GM10847 (cell line): ENCODE data around the gene VPS41.

Experiments used
- POLR2A ChIP-seq: IDR thresholded peaks from 2 replicates; pipeline ENCODE4 v1.6.1; 2011; ENCODE audit not compliant: insufficient read length; ENCODE audit errors: extremely low read depth

Gene VPS41

GRCh38 chr7:38746438-38746837, 162.6 kb downstream of the VPS41 start:
- no peak for TF ChIP-seq POLR2A

- TF ChIP-seq POLR2A, result no peak
Measured at GRCh38 chr7:38744746-38745145, 164.2 kb downstream of the VPS41 start.

DNA sequence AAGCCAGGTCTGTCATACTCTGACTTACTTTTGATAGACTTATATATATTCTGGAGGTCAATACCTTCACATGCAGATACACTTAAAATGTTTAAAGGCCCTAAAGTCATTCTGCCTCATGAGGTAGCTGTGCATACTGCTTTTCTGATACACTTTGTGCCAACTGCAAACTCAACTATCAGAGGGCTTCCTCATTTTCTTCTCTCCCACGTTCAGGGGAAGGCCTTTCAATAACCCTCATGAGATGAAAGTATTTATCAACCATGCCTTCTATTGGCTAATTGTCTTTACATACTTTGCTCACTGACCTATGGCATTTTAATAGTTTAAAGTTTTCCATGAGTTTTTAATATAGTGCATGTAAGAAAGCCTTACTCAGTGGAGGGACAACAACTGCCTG, 165.1 kb downstream of the VPS41 start:
- TF ChIP-seq POLR2A, result no peak

- TF ChIP-seq POLR2A, result no peak
Measured at GRCh38 chr7:38740041-38740440, 168.9 kb downstream of the VPS41 start.

DNA sequence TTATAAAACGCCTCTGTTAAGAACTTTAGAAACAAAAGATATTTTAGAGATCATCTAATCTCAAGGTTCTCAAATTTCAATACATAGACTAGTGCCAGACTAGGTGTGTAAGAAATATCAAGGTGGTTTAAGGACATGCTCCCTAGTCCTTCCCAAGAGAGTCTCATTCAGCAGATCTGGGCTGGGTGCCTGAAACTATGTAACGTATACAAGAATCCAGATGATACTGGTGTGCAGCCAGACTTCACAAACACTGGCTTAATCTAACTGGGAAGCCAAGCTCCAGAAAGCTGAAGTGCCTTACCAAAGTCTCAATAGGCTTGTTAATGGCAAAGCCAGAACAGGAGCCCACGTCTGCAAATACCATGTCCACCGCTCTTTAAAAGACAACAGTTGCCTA, 172.9 kb downstream of the VPS41 start:
- no peak for TF ChIP-seq POLR2A

GRCh38 chr7:38731215-38731614, 177.8 kb downstream of the VPS41 start:
- no peak for TF ChIP-seq POLR2A

- no peak for TF ChIP-seq POLR2A
Measured at GRCh38 chr7:38728145-38728544, 180.8 kb downstream of the VPS41 start.

- TF ChIP-seq POLR2A, result no peak
Measured at GRCh38 chr7:38727184-38727940, 181.6 kb downstream of the VPS41 start.

DNA sequence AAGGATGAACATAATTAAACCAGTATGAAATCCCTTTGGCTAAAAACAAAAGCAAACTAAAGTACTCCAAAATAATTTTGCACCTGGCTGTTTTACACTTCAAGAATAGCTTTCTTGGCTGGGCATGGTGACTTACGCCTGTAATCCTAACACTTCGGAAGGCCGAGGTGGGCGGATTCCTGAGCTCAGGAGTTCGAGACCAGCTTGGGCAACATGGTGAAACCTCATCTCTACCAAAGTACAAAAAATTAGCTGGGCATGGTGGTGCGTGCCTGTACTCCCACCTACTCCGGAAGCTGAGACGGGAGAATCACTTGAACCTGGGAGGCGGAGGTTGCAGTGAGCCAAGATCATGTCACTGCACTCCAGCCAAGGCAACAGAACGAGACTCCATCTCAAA, 185.7 kb downstream of the VPS41 start:
- TF ChIP-seq POLR2A, result no peak

GRCh38 chr7:38716397-38716796, 192.6 kb downstream of the VPS41 start:
- no peak for TF ChIP-seq POLR2A

DNA sequence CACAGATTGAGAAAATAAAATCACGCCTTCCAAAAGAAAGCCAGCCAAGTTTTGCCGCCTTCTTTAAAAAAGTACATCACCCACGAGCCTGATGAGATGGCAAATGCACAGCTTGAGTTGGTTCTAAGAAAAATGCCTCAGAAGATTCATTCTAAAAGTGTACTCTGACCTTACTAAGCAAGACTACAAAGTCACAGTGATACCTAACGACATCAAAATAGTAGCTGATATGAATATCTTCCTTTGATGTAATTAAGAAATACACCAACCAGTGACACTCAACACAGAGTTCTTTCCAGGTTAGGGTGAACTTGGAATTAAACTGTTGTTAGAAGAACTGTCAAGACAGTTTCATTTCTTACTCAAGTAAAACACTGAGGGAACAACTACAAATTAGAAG, 199.9 kb downstream of the VPS41 start:
- TF ChIP-seq POLR2A, result no peak

- no peak for TF ChIP-seq POLR2A
Measured at GRCh38 chr7:38704751-38705150, 204.2 kb downstream of the VPS41 start.

GRCh38 chr7:38704041-38704547, 204.9 kb downstream of the VPS41 start:
- TF ChIP-seq POLR2A, result no peak

DNA sequence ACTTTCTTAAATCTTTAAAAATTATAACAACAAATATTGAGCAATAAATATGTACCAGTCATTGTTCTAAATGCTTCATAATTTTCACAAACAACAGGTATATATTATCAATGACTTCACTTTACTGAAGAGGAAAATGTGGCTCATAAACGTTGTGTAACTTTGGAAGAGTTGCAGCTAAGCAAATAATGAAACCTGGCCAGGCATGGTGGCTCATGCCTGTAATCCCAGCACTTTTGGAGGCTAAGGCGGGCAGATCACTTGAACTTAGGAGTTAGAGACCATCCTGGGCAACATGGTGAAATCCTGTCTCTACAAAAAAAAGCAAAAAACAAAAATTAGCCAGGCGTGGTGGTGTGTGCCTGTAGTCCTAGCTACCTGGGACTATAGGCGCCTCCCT, 205.9 kb downstream of the VPS41 start:
- no peak for TF ChIP-seq POLR2A

GRCh38 chr7:38702002-38702535, 206.9 kb downstream of the VPS41 start:
- no peak for TF ChIP-seq POLR2A

DNA sequence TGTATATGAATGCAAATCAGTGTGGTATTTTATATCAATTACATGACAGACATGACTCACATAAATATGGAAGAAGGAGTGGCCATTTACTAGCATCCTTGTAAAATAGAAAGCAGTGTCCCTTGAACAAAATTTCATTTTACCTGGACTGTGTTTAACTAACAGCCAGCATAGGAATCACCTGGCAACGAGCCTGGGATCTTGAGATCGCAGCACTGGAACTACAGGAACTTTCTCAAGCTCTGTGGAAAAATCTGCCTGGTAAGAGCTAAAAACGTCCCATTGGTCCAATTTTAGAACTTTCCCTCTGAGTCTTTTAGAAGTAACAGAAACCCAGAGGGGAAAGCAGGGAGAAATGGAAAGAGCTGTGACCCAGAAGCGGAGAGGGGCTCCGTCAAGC, 208.9 kb downstream of the VPS41 start:
- no peak for TF ChIP-seq POLR2A

DNA sequence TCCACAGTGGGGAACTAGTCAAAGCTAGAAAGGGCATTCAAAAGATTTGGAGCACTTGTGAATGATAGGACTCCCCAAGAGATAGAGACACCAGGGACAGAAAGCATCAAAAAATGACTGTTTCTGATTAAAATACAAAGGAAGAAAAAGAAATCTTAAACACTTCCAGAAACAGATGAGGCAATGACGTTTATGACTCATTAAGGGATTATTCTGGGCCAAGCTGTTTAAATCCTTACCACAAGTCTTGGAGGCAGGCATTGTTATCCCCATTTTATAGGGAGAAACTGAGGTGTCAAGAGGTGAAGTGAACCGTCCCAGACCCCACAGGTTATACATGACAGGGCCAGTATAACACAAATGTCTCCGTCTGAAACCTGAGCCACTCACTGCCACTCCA, 209.5 kb downstream of the VPS41 start:
- no peak for TF ChIP-seq POLR2A
